IPS-18c (cell line): Measurements from ENCODE around the gene CUTA.
A peak's percentile ranks its signal among the peaks of the same experiment; 100 is the strongest.

Experiments
- H3K4me3 ChIP-seq: 2 replicates; pipeline ENCODE4 v1.7.0; 2013; ENCODE audit warnings: low read depth, mild to moderate bottlenecking, low read length, moderate library complexity; ENCODE audit not compliant: insufficient read depth
- H3K9me3 ChIP-seq: one replicate; pipeline ENCODE4 v1.6.1; 2013; ENCODE audit warnings: mild to moderate bottlenecking, low read length, moderate library complexity; ENCODE audit not compliant: control insufficient read depth, insufficient read depth

CUTA gene

GRCh38 chr6:33417903-33418689 is at the start of gene CUTA:
TSS of gene CUTA (minus strand) at chr6:33418107. CDS start at chr6:33418000, 107 bp downstream.
- Histone ChIP-seq H3K4me3 (peak within 1 kb of the TSS; percentile 91), H3K9me3 (no peaks in the 10 kb centered on the region)

- no peaks in the 10 kb centered on the region for H3K9me3 ChIP-seq
Measured at GRCh38 chr6:33467091-33467490, 49.2 kb upstream of the CUTA start.

GRCh38 chr6:33466075-33466735 is 48.3 kb upstream of the CUTA start:
- Histone ChIP-seq H3K4me3 (no peak overlapping the region; the same call in 1 of the 2 replicates), H3K9me3 (no peaks in the 10 kb centered on the region)

More at GRCh38 chr6:33467091-33467490, 49.2 kb upstream of the CUTA start:
- no peak overlapping the region for H3K4me3 ChIP-seq

GRCh38 chr6:33459226-33459625 is 41.3 kb upstream of the CUTA start:
- H3K9me3 ChIP-seq: no peaks in the 10 kb centered on the region

GRCh38 chr6:33458676-33459075 is 40.8 kb upstream of the CUTA start:
- Histone ChIP-seq H3K9me3 (no peaks in the 10 kb centered on the region), H3K4me3 (no peak overlapping the region)

More at GRCh38 chr6:33459226-33459625, 41.3 kb upstream of the CUTA start:
- no peak overlapping the region for H3K4me3 ChIP-seq

GRCh38 chr6:33456156-33456555 is 38.2 kb upstream of the CUTA start:
- Histone ChIP-seq H3K9me3 (no peaks in the 10 kb centered on the region), H3K4me3 (no peak overlapping the region)

- Histone ChIP-seq H3K9me3 (no peaks in the 10 kb centered on the region), H3K4me3 (peak overlapping the region; percentile 94)
Measured at GRCh38 chr6:33455051-33455450, 37.1 kb upstream of the CUTA start.

GRCh38 chr6:33454009-33454946 is 36.4 kb upstream of the CUTA start, which contains the start of gene ZBTB9:
TSS of gene ZBTB9 (plus strand) at chr6:33454576. CDS start at chr6:33455101, 525 bp downstream.
- Histone ChIP-seq H3K4me3 (peak within 1 kb of the TSS; percentile 94), H3K9me3 (no peaks in the 10 kb centered on the region)

- Histone ChIP-seq H3K4me3 (peak overlapping the region; percentile 94; the same call in 1 of the 2 replicates), H3K9me3 (no peaks in the 10 kb centered on the region)
Measured at GRCh38 chr6:33453393-33454008, 35.6 kb upstream of the CUTA start.

- Histone ChIP-seq H3K9me3 (no peaks in the 10 kb centered on the region), H3K4me3 (no peak overlapping the region)
Measured at GRCh38 chr6:33452496-33452895, 34.6 kb upstream of the CUTA start.

GRCh38 chr6:33451606-33452005 is 33.7 kb upstream of the CUTA start:
- no peak overlapping the region for H3K4me3 ChIP-seq
- no peaks in the 10 kb centered on the region for H3K9me3 ChIP-seq

GRCh38 chr6:33450434-33450833 is 32.5 kb upstream of the CUTA start:
- no peaks in the 10 kb centered on the region for H3K9me3 ChIP-seq
- H3K4me3 ChIP-seq: no peak overlapping the region

- no peaks in the 10 kb centered on the region for H3K9me3 ChIP-seq
- no peak overlapping the region for H3K4me3 ChIP-seq
Measured at GRCh38 chr6:33446356-33446755, 28.4 kb upstream of the CUTA start.

- no peaks in the 10 kb centered on the region for H3K9me3 ChIP-seq
- no peak overlapping the region for H3K4me3 ChIP-seq
Measured at GRCh38 chr6:33445119-33445603, 27.3 kb upstream of the CUTA start.

GRCh38 chr6:33443619-33444504 is 26.0 kb upstream of the CUTA start:
- Histone ChIP-seq H3K9me3 (no peaks in the 10 kb centered on the region), H3K4me3 (no peak overlapping the region)

GRCh38 chr6:33443025-33443424 is 25.1 kb upstream of the CUTA start:
- Histone ChIP-seq H3K9me3 (no peaks in the 10 kb centered on the region), H3K4me3 (no peak overlapping the region)
